Activated naive CD4-positive, alpha-beta T cell (primary cell): Measurements from ENCODE around the gene SLAMF8.

Experiments used
- DNase-seq, 4 experiments: peaks; one replicate each; lab custom pipeline; 2025; lab: John Stamatoyannopoulos, UW

The SLAMF8 gene

GRCh38 chr1:159849626-159850366 is 23.1 kb downstream of the SLAMF8 start:
- no peak for DNase-seq

GRCh38 chr1:159851407-159851806 is 24.7 kb downstream of the SLAMF8 start:
- DNase-seq: no peak

GRCh38 chr1:159853417-159854115 is 26.9 kb downstream of the SLAMF8 start:
- DNase-seq: no peak

- no peak for DNase-seq
Observed at GRCh38 chr1:159854116-159854692, 27.5 kb downstream of the SLAMF8 start.

- DNase-seq: peak; percentile 22 to 70 (median 42)
Observed at GRCh38 chr1:159854693-159855192, 28.1 kb downstream of the SLAMF8 start.

GRCh38 chr1:159855709-159856108 is 29.0 kb downstream of the SLAMF8 start:
- DNase-seq: no peak

- DNase-seq: no peak
Observed at GRCh38 chr1:159856576-159856975, 29.9 kb downstream of the SLAMF8 start.

GRCh38 chr1:159857889-159858288 is 31.2 kb downstream of the SLAMF8 start:
- no peak for DNase-seq

- no peak for DNase-seq
Observed at GRCh38 chr1:159859767-159860322, 33.2 kb downstream of the SLAMF8 start.

GRCh38 chr1:159860456-159860855 is 33.8 kb downstream of the SLAMF8 start:
- no peak for DNase-seq

GRCh38 chr1:159861218-159861617 is 34.5 kb downstream of the SLAMF8 start:
- no peak for DNase-seq

- no peak for DNase-seq
Observed at GRCh38 chr1:159862031-159862430, 35.4 kb downstream of the SLAMF8 start.

- no peak for DNase-seq
Observed at GRCh38 chr1:159862557-159862956, 35.9 kb downstream of the SLAMF8 start, which contains the start of gene VSIG8. VSIG8 (minus strand) TSS chr1:159862657; CDS start chr1:159862521, 136 bp downstream.

- no peak for DNase-seq
Observed at GRCh38 chr1:159864262-159864661, 37.6 kb downstream of the SLAMF8 start.

GRCh38 chr1:159866066-159866465 is 39.4 kb downstream of the SLAMF8 start:
- DNase-seq: no peak

GRCh38 chr1:159866905-159867663 is 40.4 kb downstream of the SLAMF8 start:
- DNase-seq: no peak

- no peak for DNase-seq
Observed at GRCh38 chr1:159867664-159868026, 41.0 kb downstream of the SLAMF8 start.

- DNase-seq: no peak
Observed at GRCh38 chr1:159868766-159869165, 42.1 kb downstream of the SLAMF8 start.

GRCh38 chr1:159869173-159869572 is 42.5 kb downstream of the SLAMF8 start:
- no peak for DNase-seq

- no peak for DNase-seq
Observed at GRCh38 chr1:159869607-159870006, 42.9 kb downstream of the SLAMF8 start.

- DNase-seq: no peak
Observed at GRCh38 chr1:159870704-159871103, 44.0 kb downstream of the SLAMF8 start.

- DNase-seq: no peak
Observed at GRCh38 chr1:159872891-159873290, 46.2 kb downstream of the SLAMF8 start.
